Measurements from ENCODE around the gene GMNC.

DNA sequence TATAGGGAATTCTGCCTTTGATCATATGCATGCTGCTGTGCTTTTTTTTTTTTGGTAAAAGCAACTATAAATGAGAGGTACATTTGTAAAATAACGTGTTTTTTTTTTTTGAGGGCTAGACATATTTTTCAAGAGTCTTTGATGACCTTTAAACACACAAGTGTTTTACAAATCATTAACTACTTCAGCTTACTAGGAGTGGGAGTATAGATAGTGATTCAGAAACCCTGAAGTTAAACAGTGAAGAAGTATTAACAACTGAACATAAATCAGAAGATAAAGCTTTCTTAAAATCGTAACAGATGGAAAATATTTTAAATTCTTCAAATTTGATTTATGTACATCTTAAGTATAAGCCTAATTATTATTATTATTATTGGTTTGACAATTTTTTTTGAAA, 2.9 kb upstream of the GMNC start:
- TF ChIP-seq, protein P1, sequence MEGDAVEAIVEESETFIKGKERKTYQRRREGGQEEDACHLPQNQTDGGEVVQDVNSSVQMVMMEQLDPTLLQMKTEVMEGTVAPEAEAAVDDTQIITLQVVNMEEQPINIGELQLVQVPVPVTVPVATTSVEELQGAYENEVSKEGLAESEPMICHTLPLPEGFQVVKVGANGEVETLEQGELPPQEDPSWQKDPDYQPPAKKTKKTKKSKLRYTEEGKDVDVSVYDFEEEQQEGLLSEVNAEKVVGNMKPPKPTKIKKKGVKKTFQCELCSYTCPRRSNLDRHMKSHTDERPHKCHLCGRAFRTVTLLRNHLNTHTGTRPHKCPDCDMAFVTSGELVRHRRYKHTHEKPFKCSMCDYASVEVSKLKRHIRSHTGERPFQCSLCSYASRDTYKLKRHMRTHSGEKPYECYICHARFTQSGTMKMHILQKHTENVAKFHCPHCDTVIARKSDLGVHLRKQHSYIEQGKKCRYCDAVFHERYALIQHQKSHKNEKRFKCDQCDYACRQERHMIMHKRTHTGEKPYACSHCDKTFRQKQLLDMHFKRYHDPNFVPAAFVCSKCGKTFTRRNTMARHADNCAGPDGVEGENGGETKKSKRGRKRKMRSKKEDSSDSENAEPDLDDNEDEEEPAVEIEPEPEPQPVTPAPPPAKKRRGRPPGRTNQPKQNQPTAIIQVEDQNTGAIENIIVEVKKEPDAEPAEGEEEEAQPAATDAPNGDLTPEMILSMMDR (IDR thresholded peaks at IDR 0.05; ENCODE audit: low read length): no peak
- no peak for TF ChIP-seq EZH2 (IDR thresholded peaks at IDR 0.05; ENCODE audit: borderline replicate concordance, low read length)

Measured in OCI-LY1 (cell line).